NCI-H146 treated with DMSO at 0.1 percent for 48 hours (cell line): ENCODE results near the gene PYGO2.

Source experiments
- DNase-seq: peaks from one replicate; lab custom pipeline; 2025; ENCODE audit not compliant: unreplicated experiment; lab: John Stamatoyannopoulos, UW

Gene PYGO2

DNA sequence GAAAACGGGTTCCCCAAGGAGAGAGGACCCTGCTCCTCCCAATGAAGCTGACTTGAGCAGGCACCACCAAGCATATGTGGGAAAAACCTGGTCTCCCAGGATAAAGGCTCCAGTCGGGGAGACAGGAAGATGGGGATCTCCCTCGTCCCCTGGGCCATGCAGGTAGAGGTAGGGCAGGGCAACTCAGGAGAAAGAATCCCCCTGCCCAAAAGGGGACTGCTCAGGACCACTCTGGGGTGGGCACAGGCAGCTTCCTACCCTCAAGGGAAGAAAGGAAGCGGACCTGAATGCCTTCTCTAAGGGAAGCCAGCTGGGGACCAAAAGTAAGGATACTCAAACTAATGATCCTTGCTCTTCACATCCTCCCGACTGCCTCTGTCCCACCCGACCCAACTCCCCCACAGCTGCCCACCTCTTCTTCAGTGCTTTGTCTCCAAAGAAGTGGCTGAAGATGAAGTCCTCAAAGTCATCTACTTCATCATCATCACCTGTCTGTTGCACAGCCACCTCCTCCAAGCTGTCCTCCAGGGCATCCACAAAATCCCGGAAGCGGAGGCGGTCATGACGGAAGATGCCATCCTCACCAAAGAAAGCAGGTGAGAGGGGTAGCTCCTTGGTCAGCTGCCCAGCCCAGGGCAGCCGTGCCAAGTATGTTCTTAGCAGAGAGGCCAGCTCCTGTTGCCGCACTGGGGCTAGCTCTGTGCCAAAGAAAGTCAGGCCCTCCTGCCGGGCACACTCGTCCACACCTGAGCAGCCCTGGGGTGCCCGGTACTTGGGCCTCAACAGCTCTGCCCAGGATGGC lies 16.2 kb downstream of the PYGO2 start:
- DNase-seq: no peak

DNA sequence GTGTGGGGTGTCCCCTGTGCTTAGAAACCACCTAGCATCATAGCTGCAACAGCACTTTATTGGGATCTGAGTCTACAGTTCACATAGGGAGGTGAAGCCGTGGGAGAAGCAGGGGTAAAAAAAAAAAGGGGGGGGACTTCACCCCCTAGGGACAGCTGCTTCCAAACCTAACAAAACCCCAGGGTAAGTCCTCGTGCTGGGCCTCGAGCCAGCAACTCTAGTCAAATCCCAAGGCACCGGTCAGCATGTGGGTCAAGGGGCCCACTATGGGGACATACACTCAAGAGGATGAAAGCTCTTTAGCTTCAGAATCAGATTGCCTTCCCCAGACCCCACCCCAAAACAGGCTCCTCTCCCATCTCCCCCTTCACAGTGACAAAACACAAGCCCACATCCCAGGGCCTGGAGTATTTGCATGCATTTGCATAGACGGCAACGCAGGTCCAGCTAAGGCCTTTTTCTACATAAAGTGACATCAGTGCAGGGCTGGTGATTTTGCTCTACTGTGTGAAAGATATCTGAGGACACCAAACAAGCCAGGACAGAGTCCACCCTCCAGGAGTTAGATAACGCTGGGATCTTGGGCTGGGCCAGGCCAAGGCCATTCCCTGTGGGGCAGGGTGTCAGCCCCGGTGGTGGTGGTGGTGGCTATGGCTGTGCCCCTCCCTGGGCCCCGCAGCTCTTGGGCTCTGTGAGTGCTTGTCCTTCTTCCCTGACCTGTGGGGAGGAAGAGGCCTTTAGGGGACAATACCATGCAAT lies 17.0 kb downstream of the PYGO2 start:
- DNase-seq: no peak

DNA sequence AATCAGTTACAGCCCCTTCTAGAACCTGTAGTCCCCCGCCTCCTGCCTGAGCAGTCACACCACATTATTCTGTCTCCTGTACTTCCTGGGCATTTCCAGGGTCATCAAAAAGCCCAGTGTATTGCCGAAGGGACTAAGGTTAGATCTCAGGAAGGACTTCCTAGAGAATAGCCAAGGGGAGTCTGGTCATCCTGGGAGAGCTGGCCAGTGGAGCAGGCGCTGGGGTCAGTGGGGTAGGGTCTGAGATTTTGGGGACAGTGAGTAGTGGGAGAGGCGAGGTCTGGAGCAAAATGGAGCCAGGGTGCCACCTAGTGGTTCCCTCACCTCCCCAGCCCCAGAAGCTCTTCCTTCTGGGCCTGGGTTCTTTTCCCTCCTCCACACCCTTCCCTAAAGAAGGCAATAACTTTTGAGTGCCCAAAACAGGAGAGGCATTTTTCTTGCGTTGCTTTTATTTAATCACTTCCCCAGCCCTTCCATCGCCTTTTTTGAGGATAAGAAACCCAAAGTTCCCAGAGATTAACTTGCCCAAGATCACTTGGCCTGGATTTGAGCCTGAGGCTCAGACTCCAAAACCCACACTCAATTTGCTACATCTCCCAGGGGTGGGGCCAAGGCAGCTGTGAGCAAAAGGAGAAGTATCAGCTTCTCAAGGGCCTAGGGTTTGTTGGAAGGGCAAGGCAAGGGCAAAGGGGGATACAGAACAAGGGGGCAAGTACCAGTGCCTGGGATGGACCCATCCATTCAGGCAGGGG lies 17.8 kb downstream of the PYGO2 start:
- no peak for DNase-seq

DNA sequence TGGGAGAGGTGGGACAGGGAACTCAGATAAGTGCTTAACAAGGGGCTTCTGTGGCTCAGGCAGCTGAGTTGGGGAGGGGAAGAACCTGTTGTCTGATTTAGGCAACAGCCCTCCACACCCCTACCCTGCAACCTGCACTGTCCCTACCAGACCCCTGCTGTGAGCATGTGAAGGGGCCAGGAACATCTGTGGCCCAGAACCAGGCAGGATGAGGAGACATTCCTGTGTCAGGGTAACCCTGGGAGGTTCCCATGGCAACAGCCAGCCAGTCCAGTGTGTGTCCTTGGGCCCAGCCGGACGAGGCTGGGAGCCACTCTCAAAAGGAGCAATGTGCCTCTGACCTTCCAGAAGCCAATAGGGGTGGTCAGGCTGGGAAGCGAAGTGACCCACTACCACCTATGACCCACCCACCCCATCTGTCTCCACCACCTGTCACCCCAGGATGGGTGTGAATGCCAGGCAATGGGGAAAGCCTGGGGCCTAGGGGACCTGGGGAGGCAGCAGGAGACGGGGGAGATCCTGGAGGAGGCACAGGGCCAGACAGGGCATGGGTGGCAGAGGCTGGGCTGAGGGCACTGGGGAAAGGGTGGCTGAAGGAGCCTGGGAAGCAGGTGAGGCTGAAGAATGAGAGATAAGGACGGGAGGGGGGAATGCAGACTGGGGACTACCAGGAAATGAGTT lies 20.1 kb downstream of the PYGO2 start:
- no peak for DNase-seq

DNA sequence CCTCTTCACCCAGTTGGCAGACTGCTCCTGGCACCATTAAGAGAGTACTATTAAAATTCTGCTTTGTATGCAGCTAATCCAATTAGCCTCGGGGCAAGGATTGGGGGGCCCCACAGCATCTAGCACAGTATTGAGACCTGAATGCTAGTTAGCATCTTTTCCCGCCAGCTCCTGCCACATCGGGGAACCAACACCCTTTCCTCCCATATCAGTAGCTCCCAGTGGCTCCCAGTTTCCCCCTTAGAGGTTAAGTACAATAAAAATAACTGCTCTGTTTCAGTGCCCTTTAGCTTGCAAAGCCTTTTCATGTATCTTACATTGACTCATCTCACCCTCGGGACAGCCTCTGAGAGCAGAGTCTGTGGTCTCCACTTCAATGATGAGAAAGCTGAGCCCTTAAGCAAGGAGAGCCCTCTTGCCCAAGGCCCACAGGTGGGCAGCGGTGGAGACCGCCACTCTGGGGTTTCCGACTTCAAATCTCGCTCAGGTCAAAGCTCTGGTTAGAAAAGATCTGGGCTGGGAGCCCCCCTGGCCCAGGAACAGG lies 20.9 kb downstream of the PYGO2 start:
- DNase-seq: no peak

DNA sequence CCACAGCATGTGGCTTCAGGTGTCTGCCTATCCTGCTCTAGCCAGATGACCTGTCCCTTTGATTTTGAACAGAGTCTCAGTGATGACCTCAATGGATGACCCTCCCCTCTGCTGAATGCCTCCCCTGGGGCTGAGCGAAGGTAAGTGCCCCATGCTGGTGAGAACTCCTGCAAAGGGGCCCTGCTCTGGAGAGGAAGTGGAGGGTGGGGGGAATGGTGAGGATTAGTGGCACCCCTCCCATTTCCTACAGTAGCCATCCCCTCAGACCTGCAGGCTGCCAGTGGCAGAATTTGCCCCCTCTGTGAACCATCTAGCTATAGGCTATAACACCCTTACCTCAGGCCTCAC lies 21.4 kb downstream of the PYGO2 start:
- no peak for DNase-seq

DNA sequence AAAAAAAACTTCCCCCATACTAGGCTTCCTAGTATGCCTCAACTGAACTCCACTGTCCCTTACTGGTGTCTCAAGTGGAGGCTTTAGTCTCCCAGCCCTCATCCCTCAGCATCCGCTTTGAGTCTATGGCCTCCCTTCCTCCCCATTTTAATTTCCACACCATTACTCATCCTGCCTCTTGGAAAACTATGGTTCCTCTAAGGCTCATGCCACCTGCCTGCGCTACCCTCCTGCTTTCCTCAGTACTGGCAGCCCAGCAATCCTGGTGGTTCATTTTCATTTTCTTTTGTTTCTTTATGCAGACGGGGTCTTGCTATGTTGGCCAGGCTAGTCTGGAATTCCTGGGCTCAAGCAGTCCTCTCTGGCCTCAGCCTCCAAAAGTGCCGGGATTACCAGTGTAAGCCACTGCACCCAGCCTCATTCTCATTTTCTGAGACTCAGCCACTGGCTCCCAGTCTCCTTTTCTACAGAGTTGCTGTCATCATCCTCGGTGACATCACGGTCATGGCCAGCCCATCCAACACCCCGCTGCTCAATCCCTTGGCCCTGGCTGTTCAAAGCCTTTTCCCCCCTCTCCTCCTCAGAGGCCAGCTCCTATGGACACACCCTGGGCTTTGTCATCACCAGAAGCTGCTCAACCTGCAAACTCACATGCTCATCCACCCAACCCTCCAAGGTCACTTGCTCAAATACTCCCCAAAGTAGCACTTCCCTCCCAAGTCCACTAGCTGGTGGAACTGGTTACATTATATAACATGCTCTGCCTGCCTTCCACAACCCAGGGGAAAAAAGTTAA lies 22.8 kb downstream of the PYGO2 start:
- no peak for DNase-seq

DNA sequence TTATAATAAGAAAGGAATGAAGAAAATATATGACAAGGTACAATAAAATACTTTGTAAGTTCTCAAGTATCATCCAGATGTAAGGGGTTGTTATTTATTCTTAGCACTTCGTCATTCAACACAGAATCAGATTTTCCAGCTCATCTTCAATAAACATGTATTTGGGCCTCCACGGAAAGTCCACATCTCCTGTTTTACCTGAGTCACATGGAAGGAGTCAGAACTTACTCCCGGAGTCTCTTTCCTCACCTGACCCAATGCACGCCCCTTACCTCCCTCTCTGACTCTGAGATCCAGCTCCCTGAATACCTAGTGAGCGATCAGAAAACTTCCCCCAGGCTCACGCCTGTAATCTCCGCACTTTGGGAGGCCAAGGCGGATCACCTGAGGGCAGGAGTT lies 23.6 kb downstream of the PYGO2 start:
- no peak for DNase-seq

DNA sequence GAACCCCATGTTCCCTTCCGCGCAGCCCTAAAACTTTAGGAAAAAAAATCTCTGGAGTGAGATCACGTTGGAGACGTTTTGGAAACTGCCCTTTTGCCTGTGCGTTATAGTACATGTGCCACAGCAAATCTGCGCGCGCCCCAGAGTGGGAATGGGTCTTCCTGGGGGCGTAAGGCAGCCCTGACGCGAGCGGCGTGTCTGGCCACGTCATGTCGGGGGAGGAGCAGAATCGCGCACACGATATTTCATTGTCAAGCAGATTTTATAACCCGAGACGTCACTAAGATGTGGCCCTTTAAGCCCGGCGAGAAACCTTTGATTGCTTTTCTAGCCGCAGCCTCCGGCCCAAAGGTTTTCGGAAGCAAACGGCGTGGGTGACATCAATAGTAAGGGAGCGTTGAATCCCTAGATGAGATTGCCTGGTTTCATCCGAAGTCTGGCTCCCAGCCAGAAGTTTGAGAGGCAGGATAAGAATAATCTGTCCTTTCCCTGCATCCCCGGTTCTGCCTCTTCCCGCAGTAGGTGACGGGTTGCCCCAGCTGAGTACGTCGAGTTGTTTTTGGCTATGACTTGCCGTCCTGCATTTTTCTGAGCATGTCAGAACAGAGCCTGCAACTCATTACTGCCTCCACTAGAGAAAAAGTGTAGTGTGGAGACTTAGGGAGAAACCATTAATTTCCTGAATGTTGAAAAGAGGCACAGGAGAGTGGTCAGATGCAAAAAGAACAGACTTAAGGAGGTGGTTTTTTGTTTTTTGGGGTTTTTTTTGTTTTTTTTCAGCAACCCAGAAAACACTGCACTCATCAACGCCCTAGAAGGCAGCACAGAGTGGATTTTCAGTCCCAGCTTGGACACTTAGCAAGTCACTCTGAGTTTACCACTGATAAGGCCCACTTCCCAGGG lies 24.2 kb downstream of the PYGO2 start:
- peak; percentile 83 for DNase-seq

DNA sequence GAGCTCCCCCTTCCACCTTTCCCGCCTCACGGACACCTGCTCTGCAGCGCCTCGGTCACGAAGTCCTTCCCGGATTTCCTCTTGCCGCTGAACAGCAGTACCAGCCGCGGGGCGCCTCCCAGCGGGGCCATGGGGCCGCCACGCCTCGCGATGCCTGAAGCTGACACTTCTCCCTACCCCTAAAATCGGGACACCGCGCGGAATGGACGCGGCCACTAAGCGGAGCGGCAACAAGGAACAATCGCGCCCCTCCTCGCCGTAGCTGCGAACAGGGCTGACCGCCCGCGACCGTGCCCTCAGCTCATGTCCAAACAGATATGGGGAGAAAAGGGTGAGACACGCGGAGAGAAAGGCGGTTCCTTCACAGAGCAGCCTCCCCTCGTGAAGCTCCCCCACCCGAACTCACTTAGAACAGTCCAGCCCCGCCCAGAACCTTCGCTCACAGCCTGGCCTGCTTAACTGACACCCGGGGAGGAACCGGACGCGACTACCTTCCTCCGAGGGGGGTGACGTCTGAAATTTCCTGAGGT lies 25.0 kb downstream of the PYGO2 start, which contains the start of gene PMVK:
Gene PMVK, minus strand, starts transcription at position 165 of the 530 bp plus-strand sequence. Its CDS starts 34 bp downstream, at position 131.
- peak; percentile 87 for DNase-seq

DNA sequence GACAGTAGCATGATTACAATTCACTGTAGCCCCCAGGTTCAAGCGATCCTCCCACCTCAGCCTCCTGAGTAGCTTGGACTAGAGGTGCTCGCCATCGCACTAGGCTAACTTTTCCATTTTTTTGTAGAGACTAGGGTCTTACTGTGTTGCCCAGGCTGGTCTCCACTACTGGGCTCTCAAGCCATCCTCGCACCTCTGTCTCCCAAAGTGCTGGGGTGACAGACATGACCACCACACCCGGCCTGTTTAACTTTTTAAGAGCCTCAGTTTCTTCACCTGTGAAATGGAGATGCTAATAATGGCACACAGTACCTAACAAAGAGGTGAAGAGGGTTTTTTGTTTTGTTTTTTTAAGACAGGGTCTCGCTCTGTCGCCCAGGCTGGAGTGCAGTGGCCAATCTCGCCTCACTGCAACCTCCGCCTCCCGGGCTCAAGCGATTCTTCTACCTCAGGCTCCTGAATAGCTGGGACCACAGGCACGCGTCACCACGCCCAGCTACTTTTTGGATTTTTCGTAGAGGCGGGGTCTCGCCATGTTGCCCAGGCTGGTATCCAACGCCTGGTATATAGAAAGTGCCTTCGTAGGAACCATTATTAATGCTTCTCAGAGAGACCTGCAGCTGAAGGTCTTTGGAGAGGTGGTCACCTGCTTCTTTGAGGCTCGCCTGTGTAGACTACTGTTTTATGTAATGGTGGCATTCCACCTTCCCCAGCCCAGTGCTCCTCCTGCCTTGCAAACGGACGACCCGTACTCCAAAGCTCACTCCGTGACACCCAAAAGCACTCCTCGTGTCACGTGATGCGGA lies 25.6 kb downstream of the PYGO2 start:
- DNase-seq: no peak

DNA sequence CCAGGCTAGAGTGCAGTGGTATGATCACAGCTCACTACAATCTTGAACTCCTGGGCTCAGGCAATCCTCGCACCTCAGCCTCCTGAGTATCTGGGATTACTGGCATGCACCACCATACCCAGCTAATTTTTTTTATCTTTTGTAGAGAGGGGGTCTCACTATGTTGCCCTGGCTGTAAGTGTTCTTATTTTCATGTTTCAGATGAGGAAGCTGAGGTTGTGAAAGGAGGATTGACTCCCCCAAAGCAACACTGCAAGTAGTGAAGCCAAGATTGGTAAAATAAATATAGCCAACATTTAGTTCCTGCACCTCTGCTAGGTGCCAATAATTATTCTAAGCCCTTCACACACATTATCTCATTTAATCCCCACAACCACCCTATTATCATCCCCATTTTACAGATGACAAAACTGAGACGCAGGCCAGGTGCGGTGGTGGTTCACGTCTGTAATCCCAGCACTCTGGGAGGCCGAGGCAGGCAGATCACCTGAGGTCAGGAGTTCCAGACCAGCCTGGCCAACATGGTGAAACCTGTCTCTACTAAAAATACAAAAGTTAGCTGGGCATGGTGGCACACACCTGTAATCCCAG lies 27.1 kb downstream of the PYGO2 start:
- no peak for DNase-seq

DNA sequence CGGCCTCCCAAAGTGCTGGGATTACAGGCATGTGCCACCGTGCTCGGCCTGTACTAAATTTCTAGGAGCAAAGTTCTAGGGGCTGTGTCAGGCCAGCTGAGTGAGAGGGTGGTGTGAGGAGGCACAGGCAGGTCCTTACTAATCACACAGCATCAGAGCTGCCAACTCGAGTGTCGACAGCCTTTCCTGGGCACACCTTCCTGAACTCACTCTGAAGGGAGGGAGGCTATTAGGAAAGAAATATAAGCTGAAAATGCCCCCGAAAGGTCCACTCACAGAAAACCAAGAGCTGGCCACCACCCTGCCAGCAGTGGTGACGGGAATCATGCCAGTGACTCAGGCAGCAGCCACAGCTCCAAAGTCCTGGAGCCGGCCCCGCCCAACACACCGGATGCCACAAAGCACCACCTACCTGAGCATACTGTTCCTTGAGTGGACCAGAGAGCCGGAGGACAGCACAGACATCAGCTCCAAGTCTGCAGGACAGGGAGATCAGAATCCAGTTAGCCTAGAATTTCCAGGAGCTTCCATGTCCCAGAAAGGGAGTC lies 29.6 kb downstream of the PYGO2 start:
- no peak for DNase-seq

DNA sequence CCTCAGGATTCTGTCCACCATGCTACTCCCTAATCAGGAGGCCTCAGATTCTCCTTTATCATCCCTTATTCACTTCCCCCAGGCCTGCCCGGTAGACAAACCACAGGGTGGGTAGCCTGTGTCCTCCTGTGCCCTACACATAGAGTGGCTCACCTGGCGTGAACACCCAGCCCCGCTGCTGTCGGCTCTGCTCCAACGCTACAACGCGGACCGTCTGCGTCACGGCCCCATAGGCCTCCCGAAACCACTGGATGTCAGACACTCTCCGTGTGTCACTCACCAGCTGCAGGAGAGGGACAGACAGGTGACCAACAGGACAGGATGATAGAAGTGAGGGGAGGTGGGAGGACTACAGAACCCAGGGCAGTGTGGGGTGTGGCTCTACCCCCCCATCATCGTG lies 35.4 kb downstream of the PYGO2 start:
- no peak for DNase-seq

DNA sequence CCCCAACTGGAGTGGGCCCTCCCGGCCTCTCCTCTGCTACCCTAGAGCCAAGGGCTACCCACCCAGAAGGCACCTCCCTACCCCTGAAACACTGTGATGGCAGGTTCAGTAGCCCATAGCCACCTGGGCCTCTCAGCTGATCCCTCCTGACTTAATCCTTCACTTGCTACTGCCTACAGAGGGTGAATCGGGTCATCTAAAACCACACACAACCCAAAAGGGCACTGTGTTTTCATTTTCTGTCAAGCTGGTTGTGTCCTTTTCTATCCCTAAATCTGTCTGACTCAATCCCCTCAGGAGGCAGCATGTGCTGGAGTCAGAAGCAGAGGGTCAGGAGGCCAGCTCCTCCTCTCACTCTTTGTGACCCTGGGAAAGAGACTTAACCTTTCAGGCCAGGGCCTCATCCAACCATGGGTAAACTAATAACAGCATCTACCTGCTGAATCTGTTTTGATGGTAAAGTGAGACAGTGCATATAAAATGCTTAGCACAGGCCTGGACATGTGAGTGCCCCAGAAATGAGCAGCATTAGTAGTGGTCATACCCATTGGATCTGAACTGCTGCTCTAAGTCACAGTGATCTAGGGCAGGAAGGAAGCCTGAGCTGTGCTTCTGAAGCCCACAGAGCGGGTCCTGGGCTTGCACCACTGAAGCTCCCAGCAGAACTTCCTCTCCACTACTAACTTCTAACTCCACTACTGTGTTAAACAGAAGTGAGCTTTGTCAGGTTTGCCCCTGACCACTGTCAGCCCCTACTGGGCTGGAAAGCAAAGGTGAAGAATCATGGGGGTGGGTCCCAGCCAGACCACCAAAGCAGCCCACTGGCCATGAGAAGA lies 36.0 kb downstream of the PYGO2 start:
- no peak for DNase-seq

DNA sequence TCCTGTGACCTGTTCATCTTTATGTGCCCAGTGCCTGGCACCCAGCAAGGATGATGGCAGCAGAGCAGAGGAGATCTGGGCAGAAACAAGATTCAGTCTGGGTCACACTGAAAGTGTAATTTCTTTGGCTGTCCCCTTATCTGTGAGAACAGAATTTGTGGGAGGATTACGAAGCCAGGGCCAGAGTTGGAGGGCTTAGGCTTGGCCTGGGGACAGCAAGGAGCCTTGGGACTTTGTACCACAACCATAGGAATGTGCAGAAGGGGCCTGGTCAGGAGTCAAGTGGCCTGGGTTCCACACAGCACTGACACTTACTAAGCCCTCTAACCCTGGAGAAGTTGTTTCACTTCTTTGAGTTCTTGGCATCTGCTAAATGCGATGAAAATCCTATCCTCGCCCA lies 37.9 kb downstream of the PYGO2 start:
- no peak for DNase-seq
